Memory B cell (primary cell): ENCODE data around the gene COBL.
"Not testable (repeated sequence)": the region's sequence is repeated elsewhere in the genome, so short reads cannot be mapped to it uniquely, and the experiment has no call there.

ENCODE experiments used
- ATAC-seq: fragments of 150-1000 bp; cut with Tn5 transposase; 2 replicates; pipeline ENCODE4 v1.10.0; 2021; ENCODE audit warnings: low read depth, mild to moderate bottlenecking, moderate library complexity
- DNase-seq, 2 donors: peaks; one replicate each; pipeline ENCODE4 v3.0.0; 2022; ENCODE audit warnings: low spot score in 2 of 2
- H3K27ac Mint-ChIP-seq: one replicate; pipeline ENCODE4 v1.8.0; 2022; ENCODE audit warnings: mild to moderate bottlenecking, moderate library complexity, mixed read lengths
- H3K27me3 Mint-ChIP-seq: one replicate; pipeline ENCODE4 v1.8.0; 2022; ENCODE audit warnings: mixed read lengths
- H3K36me3 Mint-ChIP-seq: one replicate; pipeline ENCODE4 v1.8.0; 2022; ENCODE audit warnings: mild to moderate bottlenecking, mixed read lengths
- H3K4me1 Mint-ChIP-seq: one replicate; pipeline ENCODE4 v1.8.0; 2022; ENCODE audit warnings: mixed read lengths
- H3K4me3 Mint-ChIP-seq: one replicate; pipeline ENCODE4 v1.8.0; 2022; ENCODE audit warnings: mild to moderate bottlenecking, moderate library complexity, mixed read lengths
- H3K9me3 Mint-ChIP-seq: one replicate; pipeline ENCODE4 v1.8.0; 2022; ENCODE audit warnings: mixed read lengths

Gene COBL

GRCh38 chr7:51226916-51227535, 89.6 kb downstream of the COBL start:
- DNase-seq = no peak
- no peak overlapping the region for H3K27ac Mint-ChIP-seq
- no peaks in the 10 kb centered on the region for H3K36me3 Mint-ChIP-seq
- H3K4me3 Mint-ChIP-seq = no peak overlapping the region
- peaks cover 6% of the 10 kb centered on the region for H3K27me3 Mint-ChIP-seq
- no peaks in the 10 kb centered on the region for H3K4me1 Mint-ChIP-seq
- no peaks in the 10 kb centered on the region for H3K9me3 Mint-ChIP-seq
- no peak for ATAC-seq

GRCh38 chr7:51226063-51226755, 90.4 kb downstream of the COBL start:
- Mint-ChIP-seq H3K4me3 (no peak overlapping the region), H3K36me3 (no peaks in the 10 kb centered on the region), H3K4me1 (no peaks in the 10 kb centered on the region), H3K9me3 (no peaks in the 10 kb centered on the region), H3K27ac (no peak overlapping the region), H3K27me3 (peaks cover 6% of the 10 kb centered on the region)
- ATAC-seq (no peak), DNase-seq (no peak)

GRCh38 chr7:51224811-51225595, 91.6 kb downstream of the COBL start:
- no peak for DNase-seq
- Mint-ChIP-seq H3K4me3 (no peak overlapping the region), H3K4me1 (no peaks in the 10 kb centered on the region), H3K27ac (no peak overlapping the region), H3K27me3 (no peaks in the 10 kb centered on the region), H3K36me3 (no peaks in the 10 kb centered on the region), H3K9me3 (no peaks in the 10 kb centered on the region)
- ATAC-seq = no peak

DNA sequence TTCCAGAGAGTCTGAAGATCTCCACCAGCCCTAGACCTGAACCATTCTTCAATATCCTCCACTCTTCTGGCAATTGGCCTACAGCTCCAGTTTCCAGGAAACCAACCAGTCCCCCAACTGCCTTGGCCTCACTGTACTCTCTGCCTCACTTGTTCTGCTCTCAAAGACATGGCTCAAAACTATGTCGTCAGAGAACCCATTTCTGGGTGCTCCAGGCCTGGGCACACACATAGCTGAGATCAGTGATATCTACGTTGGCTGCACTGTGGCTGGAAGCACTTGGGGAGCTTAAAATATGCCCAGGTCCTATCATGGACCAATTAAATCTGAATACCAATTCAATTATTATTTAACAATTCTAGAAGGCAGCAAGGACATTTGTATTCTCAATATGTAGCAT, 93.1 kb downstream of the COBL start:
- ATAC-seq (no peak), DNase-seq (no peak)
- Mint-ChIP-seq H3K9me3 (no peaks in the 10 kb centered on the region), H3K4me3 (no peak overlapping the region), H3K4me1 (no peaks in the 10 kb centered on the region), H3K27me3 (no peaks in the 10 kb centered on the region), H3K27ac (no peak overlapping the region), H3K36me3 (no peaks in the 10 kb centered on the region)

GRCh38 chr7:51222916-51223315, 93.7 kb downstream of the COBL start:
- Mint-ChIP-seq H3K27me3 (no peaks in the 10 kb centered on the region), H3K9me3 (no peaks in the 10 kb centered on the region), H3K27ac (no peak overlapping the region), H3K4me1 (no peaks in the 10 kb centered on the region), H3K36me3 (no peaks in the 10 kb centered on the region), H3K4me3 (no peak overlapping the region)
- DNase-seq (no peak), ATAC-seq (no peak)

GRCh38 chr7:51220226-51220625, 96.4 kb downstream of the COBL start:
- Mint-ChIP-seq H3K36me3 (no peaks in the 10 kb centered on the region), H3K9me3 (no peaks in the 10 kb centered on the region), H3K4me3 (no peak overlapping the region), H3K27ac (no peak overlapping the region), H3K4me1 (no peaks in the 10 kb centered on the region), H3K27me3 (no peaks in the 10 kb centered on the region)
- no peak for DNase-seq
- no peak for ATAC-seq

GRCh38 chr7:51219261-51219988, 97.2 kb downstream of the COBL start:
- H3K36me3 Mint-ChIP-seq = no peaks in the 10 kb centered on the region
- H3K4me1 Mint-ChIP-seq = no peaks in the 10 kb centered on the region
- H3K9me3 Mint-ChIP-seq = no peaks in the 10 kb centered on the region
- H3K27me3 Mint-ChIP-seq = no peaks in the 10 kb centered on the region
- DNase-seq = no peak
- no peak overlapping the region for H3K27ac Mint-ChIP-seq
- H3K4me3 Mint-ChIP-seq = no peak overlapping the region
- no peak for ATAC-seq

DNA sequence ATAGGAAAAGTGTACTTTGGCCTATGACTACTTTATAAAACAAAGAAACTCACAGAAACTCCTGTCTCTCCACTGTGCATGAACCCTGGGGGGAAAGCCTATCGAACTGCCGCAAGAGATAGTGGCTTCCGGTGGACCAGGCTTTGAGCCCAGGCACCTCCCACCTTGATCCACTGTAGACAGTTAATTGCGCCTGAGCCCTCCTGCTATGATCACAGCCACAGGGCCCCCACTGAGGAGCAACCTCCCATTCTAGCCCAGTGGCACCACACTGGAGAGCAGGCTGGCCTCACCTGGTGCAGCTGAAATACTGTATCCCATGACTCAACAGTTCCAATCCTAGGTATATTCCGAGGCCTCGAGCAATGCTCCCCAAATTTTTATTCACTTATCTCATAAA, 98.8 kb downstream of the COBL start:
- H3K27ac Mint-ChIP-seq = no peak overlapping the region
- DNase-seq = no peak
- no peaks in the 10 kb centered on the region for H3K9me3 Mint-ChIP-seq
- no peaks in the 10 kb centered on the region for H3K4me1 Mint-ChIP-seq
- H3K27me3 Mint-ChIP-seq = no peaks in the 10 kb centered on the region
- ATAC-seq = no peak
- H3K36me3 Mint-ChIP-seq = no peaks in the 10 kb centered on the region
- no peak overlapping the region for H3K4me3 Mint-ChIP-seq

DNA sequence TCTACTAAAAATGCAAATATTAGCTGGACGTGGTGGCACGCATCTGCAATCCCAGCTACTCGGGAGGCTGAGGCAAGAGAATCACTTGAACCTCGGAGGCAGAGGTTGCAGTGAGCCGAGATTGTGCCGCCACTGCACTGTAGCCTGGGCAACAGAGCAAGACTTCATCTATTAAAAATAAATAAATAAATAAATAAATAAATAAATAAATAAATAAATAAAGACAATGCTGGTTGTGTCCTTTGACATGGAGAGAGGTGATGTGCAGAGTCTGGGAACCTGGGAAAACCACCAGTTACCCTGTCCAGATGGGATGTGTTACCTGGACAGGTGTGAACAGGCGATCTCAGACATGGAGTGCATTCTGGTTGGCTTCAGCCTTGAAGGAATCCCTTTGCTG, 102.5 kb downstream of the COBL start:
- Mint-ChIP-seq H3K27ac (no peak overlapping the region), H3K9me3 (no peaks in the 10 kb centered on the region), H3K27me3 (no peaks in the 10 kb centered on the region)

DNA sequence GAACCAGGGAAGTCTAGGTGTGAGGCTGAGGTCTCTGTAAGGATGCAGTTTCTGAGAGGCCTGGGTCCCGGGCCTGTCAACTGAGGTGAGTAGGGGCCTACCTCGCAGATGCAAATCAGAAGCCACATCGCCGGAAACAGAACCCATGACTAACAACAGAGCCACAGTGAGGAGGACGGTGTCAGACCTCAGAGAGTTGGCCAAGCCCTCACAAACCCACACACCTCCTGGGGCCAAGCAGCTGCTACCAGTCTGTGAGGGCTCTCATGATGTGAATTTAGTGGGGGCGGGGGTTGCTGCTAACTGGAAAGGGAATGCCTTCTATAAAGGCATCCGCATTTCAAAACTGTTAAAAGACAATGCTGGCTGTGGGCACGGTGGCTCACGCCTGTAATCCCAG, 103.0 kb downstream of the COBL start:
- no peak overlapping the region for H3K27ac Mint-ChIP-seq
- H3K9me3 Mint-ChIP-seq = no peaks in the 10 kb centered on the region
- no peak overlapping the region for H3K4me3 Mint-ChIP-seq
- no peaks in the 10 kb centered on the region for H3K36me3 Mint-ChIP-seq
- no peak for DNase-seq
- no peak for ATAC-seq
- H3K27me3 Mint-ChIP-seq = no peaks in the 10 kb centered on the region
- H3K4me1 Mint-ChIP-seq = no peaks in the 10 kb centered on the region

More for the DNA sequence above, 102.5 kb downstream of the COBL start:
- ATAC-seq (no peak), DNase-seq (no peak)
- Mint-ChIP-seq H3K4me3 (no peak overlapping the region), H3K4me1 (no peaks in the 10 kb centered on the region), H3K36me3 (no peaks in the 10 kb centered on the region)

DNA sequence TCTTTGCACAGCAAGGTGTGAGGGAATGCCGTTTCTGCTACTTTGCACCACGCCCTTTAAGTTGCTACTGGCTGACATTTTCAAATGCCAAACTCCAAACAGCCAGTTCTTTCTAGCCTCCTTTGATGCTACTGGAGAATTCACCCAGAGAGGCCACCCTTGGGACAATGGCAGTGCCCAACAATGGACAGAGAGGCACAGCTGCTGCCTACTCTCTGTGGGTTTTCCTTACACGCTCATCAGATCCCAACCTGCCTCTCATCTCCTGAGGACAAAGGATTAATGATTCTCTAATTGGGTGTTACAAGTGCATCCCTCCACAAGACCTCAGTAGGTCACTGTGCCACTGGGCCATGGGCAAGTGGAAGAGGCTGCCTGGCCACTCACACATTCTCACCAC, 105.8 kb downstream of the COBL start:
- no peak overlapping the region for H3K4me3 Mint-ChIP-seq
- ATAC-seq = no peak
- H3K9me3 Mint-ChIP-seq = no peaks in the 10 kb centered on the region
- H3K27ac Mint-ChIP-seq = no peak overlapping the region
- no peaks in the 10 kb centered on the region for H3K36me3 Mint-ChIP-seq
- DNase-seq = no peak
- no peaks in the 10 kb centered on the region for H3K27me3 Mint-ChIP-seq
- no peaks in the 10 kb centered on the region for H3K4me1 Mint-ChIP-seq

- Mint-ChIP-seq H3K36me3 (no peaks in the 10 kb centered on the region), H3K4me3 (no peak overlapping the region), H3K4me1 (no peaks in the 10 kb centered on the region), H3K9me3 (peaks cover 3% of the 10 kb centered on the region), H3K27ac (no peak overlapping the region), H3K27me3 (no peaks in the 10 kb centered on the region)
- DNase-seq (no peak), ATAC-seq (no peak)
Measured at GRCh38 chr7:51209426-51209825, 107.2 kb downstream of the COBL start.

DNA sequence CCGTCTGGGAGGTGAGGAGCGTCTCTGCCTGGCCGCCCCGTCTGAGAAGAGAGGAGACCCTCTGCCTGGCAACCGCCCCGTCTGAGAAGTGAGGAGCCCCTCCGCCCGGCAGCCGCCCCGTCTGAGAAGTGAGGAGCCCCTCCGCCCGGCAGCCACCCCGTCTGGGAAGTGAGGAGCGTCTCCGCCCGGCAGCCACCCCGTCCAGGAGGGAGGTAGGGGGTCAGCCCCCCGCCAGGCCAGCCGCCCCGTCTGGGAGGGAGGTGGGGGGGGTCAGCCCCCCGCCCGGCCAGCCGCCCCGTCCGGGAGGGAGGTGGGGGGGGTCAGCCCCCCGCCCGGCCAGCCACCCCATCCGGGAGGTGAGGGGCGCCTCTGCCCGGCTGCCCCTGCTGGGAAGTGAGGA, 108.5 kb downstream of the COBL start:
- not testable (repeated sequence) for H3K36me3 Mint-ChIP-seq, H3K9me3 Mint-ChIP-seq, H3K27me3 Mint-ChIP-seq, H3K4me1 Mint-ChIP-seq, ATAC-seq, H3K4me3 Mint-ChIP-seq, H3K27ac Mint-ChIP-seq, DNase-seq

DNA sequence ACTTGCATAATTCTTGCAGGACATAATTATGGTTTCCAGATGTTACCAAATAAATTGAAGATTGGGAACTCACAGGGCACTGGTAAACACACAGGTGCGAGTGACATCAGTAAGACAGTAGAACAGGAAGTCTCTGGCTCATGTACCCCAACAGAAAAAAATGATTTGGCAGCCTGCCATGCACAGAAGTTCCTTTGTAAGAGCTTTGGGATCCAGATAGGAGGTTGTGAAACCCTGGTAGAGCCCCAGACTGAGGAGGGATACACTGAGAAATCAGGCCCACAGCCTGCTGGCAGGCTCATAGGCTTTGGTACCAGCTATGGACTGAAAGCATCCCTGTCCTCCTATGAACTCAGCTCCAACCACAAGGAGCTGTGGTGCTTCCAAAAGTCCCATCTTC, 118.0 kb downstream of the COBL start:
- ATAC-seq (no peak), DNase-seq (no peak)
- Mint-ChIP-seq H3K4me3 (no peak overlapping the region), H3K9me3 (peaks cover 6% of the 10 kb centered on the region), H3K27ac (no peak overlapping the region), H3K4me1 (no peaks in the 10 kb centered on the region), H3K27me3 (peaks cover 7% of the 10 kb centered on the region), H3K36me3 (peaks cover 1% of the 10 kb centered on the region)
